ENCODE measurements around the gene EYA3.

Gene EYA3

GRCh38 chr1:27967106-27967883, 121.1 kb downstream of the EYA3 start:
- DNase-seq: no peak

DNA sequence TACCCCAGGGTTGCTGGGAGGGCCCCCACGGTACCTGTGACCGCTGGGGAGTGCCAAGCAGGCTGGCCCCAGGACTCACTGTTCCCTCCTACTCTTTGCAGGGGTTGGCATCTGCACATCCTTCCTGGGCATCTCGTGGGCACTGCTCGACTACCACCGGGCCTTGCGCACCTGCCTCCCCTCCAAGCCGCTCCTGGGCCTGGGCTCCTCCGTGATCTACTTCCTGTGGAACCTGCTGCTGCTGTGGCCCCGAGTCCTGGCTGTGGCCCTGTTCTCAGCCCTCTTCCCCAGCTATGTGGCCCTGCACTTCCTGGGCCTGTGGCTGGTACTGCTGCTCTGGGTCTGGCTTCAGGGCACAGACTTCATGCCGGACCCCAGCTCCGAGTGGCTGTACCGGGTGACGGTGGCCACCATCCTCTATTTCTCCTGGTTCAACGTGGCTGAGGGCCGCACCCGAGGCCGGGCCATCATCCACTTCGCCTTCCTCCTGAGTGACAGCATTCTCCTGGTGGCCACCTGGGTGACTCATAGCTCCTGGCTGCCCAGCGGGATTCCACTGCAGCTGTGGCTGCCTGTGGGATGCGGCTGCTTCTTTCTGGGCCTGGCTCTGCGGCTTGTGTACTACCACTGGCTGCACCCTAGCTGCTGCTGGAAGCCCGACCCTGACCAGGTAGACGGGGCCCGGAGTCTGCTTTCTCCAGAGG, 121.9 kb downstream of the EYA3 start:
- no peak for DNase-seq

DNA sequence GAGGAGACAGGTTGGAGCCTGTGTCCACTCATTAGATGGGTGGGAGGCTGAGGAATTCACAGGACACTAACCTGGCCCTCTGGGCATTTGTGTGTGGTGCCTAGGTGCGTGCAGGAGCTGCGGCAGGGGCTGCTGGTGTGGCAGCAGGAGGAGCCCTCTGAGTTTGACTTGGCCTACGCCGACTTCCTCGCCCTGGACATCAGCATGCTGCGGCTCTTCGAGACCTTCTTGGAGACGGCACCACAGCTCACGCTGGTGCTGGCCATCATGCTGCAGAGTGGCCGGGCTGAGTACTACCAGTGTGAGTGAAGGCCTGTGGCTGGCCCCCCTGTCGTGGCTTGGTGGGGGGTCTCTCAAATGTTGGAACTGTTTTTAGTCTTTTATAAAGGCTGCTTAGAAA, 125.0 kb downstream of the EYA3 start:
- DNase-seq: no peak

DNA sequence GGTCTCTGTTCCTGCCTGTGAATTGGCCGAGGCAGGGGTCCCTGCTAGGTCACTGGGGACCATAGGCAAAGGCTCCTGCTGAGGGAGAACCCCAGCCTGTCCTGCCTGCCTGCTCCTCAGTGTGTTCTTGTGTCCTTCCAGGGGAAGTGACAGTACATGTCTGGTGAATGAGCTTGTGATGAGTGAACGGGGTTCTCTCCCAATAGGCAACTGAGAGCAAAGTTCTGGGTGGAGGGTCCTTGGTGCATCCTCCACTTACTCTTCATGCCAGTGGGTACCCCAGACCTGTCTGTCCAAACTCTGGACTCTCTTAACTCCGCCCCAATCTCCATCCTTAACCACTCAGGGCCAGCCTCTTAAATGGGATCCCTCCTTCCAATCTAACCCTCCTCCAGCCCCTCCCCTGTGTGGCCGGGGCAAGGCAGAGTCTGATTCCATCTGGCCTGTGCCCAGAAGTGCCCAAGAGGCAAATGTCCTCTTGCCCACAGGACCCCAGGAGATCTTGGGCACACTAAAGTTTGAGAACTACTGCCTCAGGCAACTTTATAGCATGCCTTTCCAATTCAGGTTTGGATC, 126.7 kb downstream of the EYA3 start:
- DNase-seq: no peak

GRCh38 chr1:27960762-27961645, 127.4 kb downstream of the EYA3 start:
- no peak for DNase-seq

DNA sequence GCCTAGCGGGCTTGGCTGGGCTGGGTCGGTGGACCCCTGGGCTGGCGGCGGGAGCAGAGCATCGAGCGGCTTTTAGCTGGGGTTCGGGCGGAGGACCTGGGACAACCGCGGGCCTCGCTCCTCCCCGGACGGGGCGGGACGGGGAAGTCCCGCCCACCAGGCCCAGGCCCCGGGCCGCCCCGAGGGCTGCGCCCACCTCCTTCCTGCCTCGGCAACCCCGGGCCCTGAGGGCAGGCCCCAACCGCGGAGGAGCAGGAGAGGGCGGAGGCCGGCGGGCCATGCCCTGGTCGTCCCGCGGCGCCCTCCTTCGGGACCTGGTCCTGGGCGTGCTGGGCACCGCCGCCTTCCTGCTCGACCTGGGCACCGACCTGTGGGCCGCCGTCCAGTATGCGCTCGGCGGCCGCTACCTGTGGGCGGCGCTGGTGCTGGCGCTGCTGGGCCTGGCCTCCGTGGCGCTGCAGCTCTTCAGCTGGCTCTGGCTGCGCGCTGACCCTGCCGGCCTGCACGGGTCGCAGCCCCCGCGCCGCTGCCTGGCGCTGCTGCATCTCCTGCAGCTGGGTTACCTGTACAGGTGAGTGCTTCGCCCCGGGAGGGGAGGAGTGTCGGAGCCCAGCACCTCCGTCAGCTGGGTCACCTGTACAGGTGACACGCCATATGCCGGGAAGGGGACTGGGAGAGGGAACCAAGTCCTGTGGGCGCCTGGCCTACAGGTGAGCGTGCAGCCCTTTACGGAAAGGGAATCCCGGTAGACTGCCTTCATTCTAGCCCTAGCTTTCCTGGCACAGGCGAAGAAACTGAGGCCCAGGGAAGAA, 128.4 kb downstream of the EYA3 start, which contains the start of gene XKR8:
TSS of gene XKR8 (plus strand) at position 182 of the 812 bp plus-strand sequence. CDS start at position 279, 97 bp downstream.
- no peak for DNase-seq

DNA sequence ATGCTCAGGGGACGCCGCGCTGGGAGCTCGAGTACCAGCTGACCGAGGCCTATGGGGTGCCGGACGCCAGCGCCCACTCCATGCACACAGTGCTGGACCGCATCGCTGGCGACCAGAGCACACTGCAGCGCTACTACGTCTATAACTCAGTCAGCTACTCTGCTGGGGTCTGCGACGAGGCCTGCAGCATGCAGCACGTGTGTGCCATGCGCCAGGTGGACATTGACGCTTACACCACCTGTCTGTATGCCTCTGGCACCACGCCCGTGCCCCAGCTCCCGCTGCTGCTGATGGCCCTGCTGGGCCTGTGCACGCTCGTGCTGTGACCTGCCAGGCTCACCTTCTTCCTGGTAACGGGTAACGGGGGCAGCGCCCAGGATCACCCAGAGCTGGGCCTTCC, 129.9 kb downstream of the EYA3 start:
- no peak for DNase-seq

- no peak for DNase-seq
Measured at GRCh38 chr1:27957655-27958054, 130.8 kb downstream of the EYA3 start.

GRCh38 chr1:27956761-27957160, 131.6 kb downstream of the EYA3 start:
- no peak for DNase-seq

DNA sequence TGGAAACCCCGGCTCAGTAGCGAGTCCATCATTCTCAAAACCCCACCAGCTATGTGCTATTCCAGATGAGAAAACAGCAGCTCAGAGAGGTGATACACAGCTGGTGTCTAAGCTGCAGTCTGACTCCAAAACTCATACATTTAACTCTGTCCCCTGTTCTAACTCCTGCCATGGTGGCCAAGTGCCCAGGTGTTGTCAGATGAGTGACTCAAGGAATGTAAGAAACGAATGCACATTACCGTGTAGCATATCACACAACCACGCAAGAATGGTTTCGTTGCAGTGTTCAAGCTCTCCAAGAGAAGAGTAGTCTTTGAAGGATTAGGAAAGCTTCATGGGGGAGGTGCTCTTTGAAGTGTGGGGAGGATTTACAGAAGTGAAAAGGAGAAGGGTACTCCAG, 133.3 kb downstream of the EYA3 start:
- no peak for DNase-seq

GRCh38 chr1:27954186-27954585, 134.2 kb downstream of the EYA3 start:
- no peak for DNase-seq

DNA sequence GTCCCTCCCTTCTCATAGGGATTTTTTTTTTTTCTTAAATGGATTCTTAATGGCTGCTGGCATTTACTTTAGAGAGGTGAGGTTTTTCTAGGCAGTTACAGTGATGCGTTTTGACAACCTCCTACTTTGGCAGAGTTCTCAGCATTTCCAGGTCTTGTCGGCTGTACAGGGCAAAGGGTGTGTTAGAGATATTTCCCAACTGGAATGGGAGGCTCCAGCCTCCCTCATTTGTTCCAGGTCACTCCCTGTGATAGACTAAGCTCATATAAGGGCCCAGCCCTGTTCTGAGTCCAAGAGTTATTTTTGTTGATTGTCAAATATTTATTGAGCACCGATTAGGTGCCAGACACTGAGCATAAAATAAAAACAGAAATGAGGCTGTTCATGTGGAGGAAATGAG, 136.3 kb downstream of the EYA3 start:
- no peak for DNase-seq

- no peak for DNase-seq
Measured at GRCh38 chr1:27951396-27951795, 137.0 kb downstream of the EYA3 start.

DNA sequence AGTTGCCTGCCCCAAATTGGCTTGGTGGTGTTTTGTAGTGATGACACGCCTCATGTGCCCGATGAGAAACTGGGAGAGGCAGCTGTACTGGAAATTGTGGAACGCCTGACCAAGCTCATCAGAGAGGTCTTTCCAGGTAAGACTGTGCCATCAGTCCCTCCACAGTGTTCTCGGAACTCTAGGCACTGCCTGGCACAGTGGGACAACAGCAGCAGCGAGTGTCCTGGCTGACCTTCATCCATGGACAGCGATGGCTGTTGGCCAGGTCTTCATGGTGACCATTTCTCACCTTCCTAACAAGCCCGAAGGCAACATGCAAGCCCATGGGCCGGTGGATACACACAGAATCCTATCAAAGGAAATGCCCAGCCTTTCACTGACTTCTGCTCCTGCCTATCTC, 139.4 kb downstream of the EYA3 start:
- no peak for DNase-seq

DNA sequence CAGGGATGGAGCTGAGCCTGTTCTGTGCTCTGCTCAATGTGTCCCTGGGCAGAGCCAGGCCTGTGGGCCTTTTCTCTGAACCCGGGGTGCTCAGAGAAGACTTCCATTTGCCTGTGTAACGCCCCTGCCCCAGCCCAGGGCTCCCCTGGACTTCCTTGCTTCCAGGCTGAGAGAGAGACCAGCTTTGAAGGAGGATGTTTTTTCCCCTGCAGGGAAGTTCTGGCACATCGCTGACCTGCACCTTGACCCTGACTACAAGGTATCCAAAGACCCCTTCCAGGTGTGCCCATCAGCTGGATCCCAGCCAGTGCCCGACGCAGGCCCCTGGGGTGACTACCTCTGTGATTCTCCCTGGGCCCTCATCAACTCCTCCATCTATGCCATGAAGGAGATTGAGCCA, 143.4 kb downstream of the EYA3 start:
- DNase-seq: no peak

DNA sequence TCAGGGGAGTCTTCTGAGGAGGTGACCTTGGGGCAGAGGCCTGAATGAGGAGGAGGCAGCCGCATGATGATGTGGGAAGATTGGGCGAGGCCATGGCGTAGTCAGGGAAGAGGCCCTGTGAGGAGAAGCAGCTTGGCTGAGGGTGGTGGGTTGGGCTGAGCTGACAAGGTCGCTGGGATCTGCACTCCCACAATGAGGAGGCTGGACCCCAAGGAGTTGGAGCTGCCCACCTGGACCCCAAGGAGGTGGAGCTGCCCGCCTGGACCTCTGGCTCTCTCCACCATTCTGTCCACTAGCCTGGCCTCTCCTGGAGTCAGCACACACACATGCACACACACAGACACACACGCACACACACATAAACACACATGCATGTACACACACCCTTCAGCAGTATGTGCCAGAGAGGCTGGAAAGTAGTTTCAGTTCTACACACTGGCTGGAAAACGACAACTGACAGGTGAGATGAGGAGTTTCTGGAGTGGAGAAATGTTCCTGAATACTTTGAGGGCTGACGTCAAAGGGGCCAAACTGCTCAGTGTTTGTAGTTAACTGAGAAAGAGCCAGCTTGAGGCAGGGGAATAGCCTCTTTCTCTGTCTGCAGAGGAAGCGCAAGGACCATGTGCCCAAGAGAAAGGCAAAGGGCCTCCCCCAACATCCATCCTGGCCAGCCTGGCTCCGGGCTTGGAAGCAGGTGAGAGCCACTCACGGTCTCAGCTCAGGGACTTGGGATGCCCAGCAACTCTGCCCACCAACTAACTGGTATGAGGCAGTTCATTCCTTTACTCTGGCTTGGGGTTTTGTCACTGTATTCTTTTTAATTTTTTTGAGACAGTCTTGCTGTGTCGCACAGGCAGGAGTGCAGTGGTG, 146.5 kb downstream of the EYA3 start:
- no peak for DNase-seq

- no peak for DNase-seq
Measured at GRCh38 chr1:27940870-27941560, 147.4 kb downstream of the EYA3 start.

- no peak for DNase-seq
Measured at GRCh38 chr1:27940297-27940696, 148.1 kb downstream of the EYA3 start.

GRCh38 chr1:27938488-27938887, 149.9 kb downstream of the EYA3 start:
- DNase-seq: no peak

DNA sequence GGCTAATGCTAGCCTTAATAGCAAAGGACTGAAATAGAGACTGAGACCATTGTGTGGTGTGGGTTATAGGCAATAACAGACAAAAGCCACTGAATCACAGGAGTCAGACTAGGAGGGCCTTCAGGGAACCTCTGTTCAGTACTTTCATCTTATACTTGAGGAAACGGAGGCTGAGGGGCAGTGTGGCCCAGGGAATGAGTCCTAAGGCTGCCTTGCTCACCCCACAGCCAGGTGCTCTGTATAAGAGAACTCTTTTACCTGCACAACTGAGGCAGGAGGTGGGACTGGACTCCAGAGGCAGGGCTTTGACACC, 150.9 kb downstream of the EYA3 start:
- no peak for DNase-seq

- no peak for DNase-seq
Measured at GRCh38 chr1:27936370-27936769, 152.0 kb downstream of the EYA3 start.
